Upper lobe of right lung (tissue), 1 donor: ENCODE measurements around the gene CACNA2D4. TPM values are rescaled to one million over a fixed set of nuclear protein-coding genes. Genes with fewer than 3 reads are reported as not detected.
A peak's percentile ranks its signal among the peaks of the same experiment; 100 is the strongest.

Experiments
- ATAC-seq: fragments of 200-7000 bp; cut with Tn5 transposase; one replicate; pipeline ENCODE4 v1.9.1; 2020; ENCODE audit warnings: mild to moderate bottlenecking, moderate library complexity
- DNase-seq: peaks from one replicate; pipeline ENCODE4 v3.0.0-alpha.2; 2020
- H3K27ac ChIP-seq: fragments of 200-600 bp; one replicate; pipeline ENCODE4 v1.8.0; 2022
- H3K27me3 ChIP-seq: fragments of 200-600 bp; one replicate; pipeline ENCODE4 v1.8.0; 2022; ENCODE audit warnings: mild to moderate bottlenecking
- H3K36me3 ChIP-seq: fragments of 200-600 bp; one replicate; pipeline ENCODE4 v1.8.0; 2022
- H3K4me1 ChIP-seq: fragments of 200-600 bp; one replicate; pipeline ENCODE4 v1.8.0; 2022
- H3K4me3 ChIP-seq: fragments of 200-600 bp; one replicate; pipeline ENCODE4 v1.8.0; 2022; ENCODE audit warnings: mild to moderate bottlenecking
- H3K9me3 ChIP-seq: fragments of 200-600 bp; one replicate; pipeline ENCODE4 v1.8.0; 2022
- CTCF ChIP-seq: fragments of 200-600 bp; IDR thresholded peaks from one replicate; pipeline ENCODE4 v1.8.0; 2022; ENCODE audit warnings: antibody characterized with exemption
- intact Hi-C: fragments of 100-400 bp; cut with DNase I; formaldehyde crosslinking; loops from one replicate; pipeline ENCODE4 v1.11.0; 2022
- total RNA-seq: library from RNA; stranded (reverse); fragmentation: NEBNext Ultra II Directional; extraction: Animal tissue kit (Norgen Biotek cat#: 25700); gene quantifications from one replicate; pipeline ENCODE4 v1.2.1, GENCODE V29; 2021
- donor health status: DM: no; HTN: yes; CAD: no; lungs with severe emphysema.

Gene CACNA2D4
- total RNA-seq, 1 donor from 2014 or later = 5.5 TPM

- intact Hi-C loops = no loop called here
- H3K4me3 ChIP-seq = no peak overlapping the region
- H3K27me3 ChIP-seq = peaks cover 38% of the 10 kb centered on the region
- peak; percentile 91 for DNase-seq
- TF ChIP-seq CTCF = no peak
- peak; percentile 87 for ATAC-seq
- H3K27ac ChIP-seq = no peak overlapping the region
- no peaks in the 10 kb centered on the region for H3K9me3 ChIP-seq
- no peaks in the 10 kb centered on the region for H3K4me1 ChIP-seq
- no peaks in the 10 kb centered on the region for H3K36me3 ChIP-seq
Observed at GRCh38 chr12:1830981-1831963, 87.2 kb downstream of the CACNA2D4 start.

GRCh38 chr12:1830401-1830845 lies 88.0 kb downstream of the CACNA2D4 start:
- no peak for TF ChIP-seq CTCF
- no peak for DNase-seq

GRCh38 chr12:1829306-1829900 lies 89.0 kb downstream of the CACNA2D4 start:
- intact Hi-C loops = no loop called here
- Histone ChIP-seq H3K36me3 (no peaks in the 10 kb centered on the region), H3K4me1 (no peaks in the 10 kb centered on the region), H3K27me3 (peaks cover 38% of the 10 kb centered on the region), H3K9me3 (no peaks in the 10 kb centered on the region), H3K27ac (no peak overlapping the region), H3K4me3 (no peak overlapping the region)
- no peak for ATAC-seq
- no peak for DNase-seq
- no peak for TF ChIP-seq CTCF

More at GRCh38 chr12:1830401-1830845, 88.0 kb downstream of the CACNA2D4 start:
- Histone ChIP-seq H3K27me3 (peaks cover 38% of the 10 kb centered on the region), H3K36me3 (no peaks in the 10 kb centered on the region), H3K27ac (no peak overlapping the region), H3K4me3 (no peak overlapping the region), H3K9me3 (no peaks in the 10 kb centered on the region), H3K4me1 (no peaks in the 10 kb centered on the region)
- intact Hi-C loops = no loop called here
- no peak for ATAC-seq

- intact Hi-C loops = no loop called here
- no peak for ATAC-seq
- H3K4me3 ChIP-seq = no peak overlapping the region
- peaks cover 38% of the 10 kb centered on the region for H3K27me3 ChIP-seq
- H3K27ac ChIP-seq = no peak overlapping the region
- H3K9me3 ChIP-seq = no peaks in the 10 kb centered on the region
- no peak for DNase-seq
- no peaks in the 10 kb centered on the region for H3K4me1 ChIP-seq
- no peak for TF ChIP-seq CTCF
- no peaks in the 10 kb centered on the region for H3K36me3 ChIP-seq
Observed at GRCh38 chr12:1828856-1829255, 89.6 kb downstream of the CACNA2D4 start.

GRCh38 chr12:1827826-1828805 lies 90.3 kb downstream of the CACNA2D4 start:
- Histone ChIP-seq H3K36me3 (no peaks in the 10 kb centered on the region), H3K9me3 (no peaks in the 10 kb centered on the region), H3K27me3 (peaks cover 42% of the 10 kb centered on the region), H3K27ac (no peak overlapping the region), H3K4me3 (no peak overlapping the region), H3K4me1 (no peaks in the 10 kb centered on the region)
- intact Hi-C loops = no loop called here
- no peak for TF ChIP-seq CTCF
- no peak for DNase-seq
- no peak for ATAC-seq
